Esophagus muscularis mucosa (tissue), 4 donors: Measurements from ENCODE around the gene PILRB. TPM values are rescaled to one million over a fixed set of nuclear protein-coding genes. Genes with fewer than 3 reads are reported as not detected.
"Not testable (repeated sequence)": the region's sequence is repeated elsewhere in the genome, so short reads cannot be mapped to it uniquely, and the experiment has no call there.

Experiments
- DNase-seq: peaks from one replicate; pipeline ENCODE4 v3.0.0-alpha.2; 2017; ENCODE audit errors: extremely low spot score
- H3K27ac ChIP-seq, 4 donors: fragments of 200-600 bp; sonication (generic); replicated peaks in 1 of 4; 1 replicate in 3 of 4; 2 replicates in 1 of 4; pipeline ENCODE4 v1.5.1; 2016 to 2019; ENCODE audit warnings: mild to moderate bottlenecking in 1 of 4
- H3K27me3 ChIP-seq, 4 donors: fragments of 200-600 bp; sonication (generic); one replicate each; pipeline versions ENCODE4 v1.5.1 to v1.6.0; 2016 to 2019
- H3K36me3 ChIP-seq, 4 donors: fragments of 200-600 bp; sonication (generic); one replicate each; pipeline ENCODE4 v1.5.1; 2016 to 2019
- H3K4me1 ChIP-seq, 4 donors: fragments of 200-600 bp; sonication (generic); one replicate each; pipeline ENCODE4 v1.5.1; 2016 to 2019
- H3K4me3 ChIP-seq, 4 donors: fragments of 200-600 bp; sonication (generic); 1 replicate in 2 of 4; 2 replicates in 2 of 4; pipeline ENCODE4 v1.5.1; 2016 to 2019; ENCODE audit warnings: mild to moderate bottlenecking in 4 of 4, moderate library complexity in 1 of 4
- H3K9me3 ChIP-seq, 4 donors: fragments of 200-600 bp; sonication (generic); 1 replicate in 3 of 4; 2 replicates in 1 of 4; pipeline ENCODE4 v1.5.1; 2016 to 2019
- EP300 ChIP-seq: sonication (generic); formaldehyde crosslinking; IDR thresholded peaks from one replicate; pipeline ENCODE4 v1.6.1; 2017; ENCODE audit warnings: antibody characterized with exemption
- POLR2A ChIP-seq: fragments of 450-650 bp; IDR thresholded peaks from one replicate; pipeline ENCODE4 v1.6.1; 2017; ENCODE audit warnings: antibody characterized with exemption, moderate library complexity, mild to moderate bottlenecking, low read depth
- POLR2AphosphoS5 ChIP-seq, 2 donors: sonication (generic); formaldehyde crosslinking; IDR thresholded peaks; one replicate each; pipeline ENCODE4 v1.6.1; 2017; ENCODE audit warnings: antibody characterized with exemption in 2 of 2
- WGBS: methylation state at CpG from one replicate; pipeline ENCODE4 v1.1.5; 2018; 5-methylcytosine and 5-hydroxymethylcytosine counted together
- intact Hi-C: fragments of 100-400 bp; cut with DNase I; formaldehyde crosslinking; loops from one replicate; pipeline ENCODE4 v1.15.1; 2023
- total RNA-seq, 4 donors: library from RNA; depleted of rRNA; stranded (reverse); fragments of >200 nt; gene quantifications; one replicate each; pipeline versions ENCODE4 v1.1.0 to v1.2.1, GENCODE V29; 2016
- TF ChIP-seq, protein P1 (sequence below), 3 experiments: fragments of 200-600 bp in 2 of 3; fragments of 450-650 bp in 1 of 3; sonication (generic) in 2 of 3; IDR thresholded peaks; one replicate each; pipeline ENCODE4 v1.5.1; 2017 to 2019; ENCODE audit warnings: antibody characterized with exemption in 3 of 3, mild to moderate bottlenecking in 2 of 3, moderate library complexity in 1 of 3

PILRB gene
- total RNA-seq, 4 donors from 2014 or later = 13.5 to 33.6 (median 20.7) TPM

DNA sequence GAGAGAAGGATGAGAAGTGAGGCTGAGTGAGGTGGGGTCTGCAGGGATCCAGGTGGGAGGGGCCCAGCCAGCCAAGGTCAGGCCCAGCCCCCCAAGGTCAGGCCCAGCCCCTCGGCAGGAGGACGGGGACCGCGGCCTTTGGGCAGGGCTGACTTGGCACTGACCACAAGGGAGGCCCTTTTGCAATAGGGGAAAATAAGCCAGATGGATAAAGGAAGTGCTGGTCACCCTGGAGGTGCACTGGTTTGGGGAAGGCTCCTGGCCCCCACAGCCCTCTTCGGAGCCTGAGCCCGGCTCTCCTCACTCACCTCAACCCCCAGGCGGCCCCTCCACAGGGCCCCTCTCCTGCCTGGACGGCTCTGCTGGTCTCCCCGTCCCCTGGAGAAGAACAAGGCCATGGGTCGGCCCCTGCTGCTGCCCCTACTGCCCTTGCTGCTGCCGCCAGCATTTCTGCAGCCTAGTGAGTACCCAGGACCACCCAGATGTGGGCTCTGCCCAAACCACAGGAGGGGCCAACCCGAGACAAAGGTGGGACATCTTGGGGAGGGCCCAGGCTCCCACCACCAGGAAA, 15.4 kb downstream of the PILRB start, which contains the start of gene PILRA:
Gene PILRA (plus strand): TSS at position 227 of the 571 bp plus-strand sequence. CDS start 170 bp downstream, at position 397.
- peaks cover 3 to 19% (median 13%) of the 10 kb centered on the region in 4 donors for H3K4me1 ChIP-seq
- peak within 1 kb of the TSS; percentile 3 to 36 (median 14) for H3K4me3 ChIP-seq
- H3K36me3 ChIP-seq = peaks cover 0 to 9% (median under 1%) of the 10 kb centered on the region in 4 donors
- no peak for DNase-seq
- H3K9me3 ChIP-seq = no peaks in the 10 kb centered on the region
- H3K27ac ChIP-seq = peak within 1 kb of the TSS in 3 of 4 donors; percentile 6 to 48 (median 29)
- no peaks in the 10 kb centered on the region for H3K27me3 ChIP-seq
- intact Hi-C loops = no loop called here
- no peak for TF ChIP-seq EP300
- no peak for TF ChIP-seq POLR2A
- TF ChIP-seq, protein P1, sequence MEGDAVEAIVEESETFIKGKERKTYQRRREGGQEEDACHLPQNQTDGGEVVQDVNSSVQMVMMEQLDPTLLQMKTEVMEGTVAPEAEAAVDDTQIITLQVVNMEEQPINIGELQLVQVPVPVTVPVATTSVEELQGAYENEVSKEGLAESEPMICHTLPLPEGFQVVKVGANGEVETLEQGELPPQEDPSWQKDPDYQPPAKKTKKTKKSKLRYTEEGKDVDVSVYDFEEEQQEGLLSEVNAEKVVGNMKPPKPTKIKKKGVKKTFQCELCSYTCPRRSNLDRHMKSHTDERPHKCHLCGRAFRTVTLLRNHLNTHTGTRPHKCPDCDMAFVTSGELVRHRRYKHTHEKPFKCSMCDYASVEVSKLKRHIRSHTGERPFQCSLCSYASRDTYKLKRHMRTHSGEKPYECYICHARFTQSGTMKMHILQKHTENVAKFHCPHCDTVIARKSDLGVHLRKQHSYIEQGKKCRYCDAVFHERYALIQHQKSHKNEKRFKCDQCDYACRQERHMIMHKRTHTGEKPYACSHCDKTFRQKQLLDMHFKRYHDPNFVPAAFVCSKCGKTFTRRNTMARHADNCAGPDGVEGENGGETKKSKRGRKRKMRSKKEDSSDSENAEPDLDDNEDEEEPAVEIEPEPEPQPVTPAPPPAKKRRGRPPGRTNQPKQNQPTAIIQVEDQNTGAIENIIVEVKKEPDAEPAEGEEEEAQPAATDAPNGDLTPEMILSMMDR (IDR thresholded peaks at IDR 0.05) = no peak
- no peak for TF ChIP-seq POLR2AphosphoS5 (IDR thresholded peaks at IDR 0.05)
- WGBS = 52% methylated on average over 3 of the region's 12 CpGs

DNA sequence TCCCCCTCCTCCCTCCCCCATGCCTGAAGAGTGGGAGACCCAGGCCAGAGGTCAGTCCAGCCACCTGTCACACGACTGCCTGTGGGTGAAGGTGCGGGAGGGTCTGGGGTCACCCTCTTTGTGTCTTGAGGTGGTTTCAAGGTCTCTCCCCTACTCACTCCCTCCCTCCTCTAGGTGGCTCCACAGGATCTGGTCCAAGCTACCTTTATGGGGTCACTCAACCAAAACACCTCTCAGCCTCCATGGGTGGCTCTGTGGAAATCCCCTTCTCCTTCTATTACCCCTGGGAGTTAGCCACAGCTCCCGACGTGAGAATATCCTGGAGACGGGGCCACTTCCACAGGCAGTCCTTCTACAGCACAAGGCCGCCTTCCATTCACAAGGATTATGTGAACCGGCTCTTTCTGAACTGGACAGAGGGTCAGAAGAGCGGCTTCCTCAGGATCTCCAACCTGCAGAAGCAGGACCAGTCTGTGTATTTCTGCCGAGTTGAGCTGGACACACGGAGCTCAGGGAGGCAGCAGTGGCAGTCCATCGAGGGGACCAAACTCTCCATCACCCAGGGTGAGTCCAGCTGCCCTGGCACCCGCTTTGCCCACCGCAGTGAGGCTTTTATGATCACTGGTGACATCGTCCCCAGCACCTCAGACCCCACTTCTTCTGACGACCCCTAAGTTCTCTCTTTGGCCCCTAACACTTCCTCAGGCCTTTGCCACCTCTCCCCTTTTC, 16.1 kb downstream of the PILRB start:
- peak overlapping the region; percentile 3 to 36 (median 14) for H3K4me3 ChIP-seq
- H3K27ac ChIP-seq, DNase-seq, H3K9me3 ChIP-seq, intact Hi-C loops, H3K27me3 ChIP-seq, H3K36me3 ChIP-seq: not testable (repeated sequence)
- peaks cover 3 to 19% (median 13%) of the 10 kb centered on the region in 4 donors for H3K4me1 ChIP-seq
- WGBS = 78% methylated on average over 11 of the region's 15 CpGs

- intact Hi-C loops = no loop called here
- no peak for DNase-seq
- Histone ChIP-seq H3K27ac (no peak overlapping the region), H3K4me3 (no peak overlapping the region), H3K27me3 (no peaks in the 10 kb centered on the region), H3K36me3 (no peaks in the 10 kb centered on the region), H3K9me3 (no peaks in the 10 kb centered on the region), H3K4me1 (peaks cover 3 to 19% (median 13%) of the 10 kb centered on the region in 4 donors)
- TF ChIP-seq POLR2AphosphoS5 (IDR thresholded peaks at IDR 0.05) (no peak), POLR2A (no peak), EP300 (no peak)
- TF ChIP-seq, protein P1 (IDR thresholded peaks at IDR 0.05) = no peak
- 81% methylated on average over 5 of the region's 5 CpGs for WGBS
These were observed 16.7 kb downstream of the PILRB start for GRCh38 chr7:100374601-100375000.

- H3K27me3 ChIP-seq = no peaks in the 10 kb centered on the region
- no peaks in the 10 kb centered on the region for H3K9me3 ChIP-seq
- DNase-seq = no peak
- no peak overlapping the region for H3K27ac ChIP-seq
- intact Hi-C loops = no loop called here
- no peak overlapping the region for H3K4me3 ChIP-seq
- peaks cover 3 to 19% (median 13%) of the 10 kb centered on the region in 4 donors for H3K4me1 ChIP-seq
- TF ChIP-seq POLR2A (no peak), POLR2AphosphoS5 (IDR thresholded peaks at IDR 0.05) (no peak), EP300 (no peak)
- TF ChIP-seq, protein P1 (IDR thresholded peaks at IDR 0.05) = no peak
- no peaks in the 10 kb centered on the region for H3K36me3 ChIP-seq
- 97% methylated on average over 3 of the region's 3 CpGs for WGBS
These were observed 18.1 kb downstream of the PILRB start for GRCh38 chr7:100376066-100376465.

- Histone ChIP-seq H3K4me3 (no peak overlapping the region), H3K9me3 (no peaks in the 10 kb centered on the region), H3K27me3 (no peaks in the 10 kb centered on the region), H3K27ac (no peak overlapping the region), H3K4me1 (peaks cover 0 to 6% (median 4%) of the 10 kb centered on the region in 4 donors), H3K36me3 (no peaks in the 10 kb centered on the region)
- TF ChIP-seq POLR2AphosphoS5 (IDR thresholded peaks at IDR 0.05) (no peak), EP300 (no peak), POLR2A (no peak)
- TF ChIP-seq, protein P1 (IDR thresholded peaks at IDR 0.05) = no peak
- 82% methylated on average over 4 of the region's 4 CpGs for WGBS
- DNase-seq = no peak
- intact Hi-C loops = no loop called here
These were observed 20.3 kb downstream of the PILRB start for GRCh38 chr7:100378114-100378755.
